Omental fat pad (tissue), 4 donors: ENCODE results near the gene PRIMA1. TPM values are rescaled to one million over a fixed set of nuclear protein-coding genes. Genes with fewer than 3 reads are reported as not detected.

Experiments used
- ATAC-seq: fragments of 150-250 bp; one replicate; pipeline ENCODE4 v1.9.1; 2016; ENCODE audit warnings: mild to moderate bottlenecking, moderate library complexity; ENCODE audit not compliant: low FRiP score
- DNase-seq: peaks from one replicate; pipeline ENCODE4 v3.0.0-alpha.2; 2019; ENCODE audit warnings: low spot score
- total RNA-seq, 4 donors: library from RNA; depleted of rRNA; stranded (reverse); fragments of >200 nt; gene quantifications; one replicate each; pipeline ENCODE4 v1.1.0, GENCODE V29; 2016
- TF ChIP-seq, protein P1 (sequence below), 3 donors: fragments of 450-650 bp; IDR thresholded peaks; one replicate each; pipeline ENCODE4 v1.5.1; 2016 to 2017; ENCODE audit warnings: antibody characterized with exemption in 3 of 3, mild to moderate bottlenecking in 3 of 3, moderate library complexity in 2 of 3

The PRIMA1 gene
- total RNA-seq, 4 donors from 2014 or later, result 1.0 to 4.6 (median 3.0) TPM

DNA sequence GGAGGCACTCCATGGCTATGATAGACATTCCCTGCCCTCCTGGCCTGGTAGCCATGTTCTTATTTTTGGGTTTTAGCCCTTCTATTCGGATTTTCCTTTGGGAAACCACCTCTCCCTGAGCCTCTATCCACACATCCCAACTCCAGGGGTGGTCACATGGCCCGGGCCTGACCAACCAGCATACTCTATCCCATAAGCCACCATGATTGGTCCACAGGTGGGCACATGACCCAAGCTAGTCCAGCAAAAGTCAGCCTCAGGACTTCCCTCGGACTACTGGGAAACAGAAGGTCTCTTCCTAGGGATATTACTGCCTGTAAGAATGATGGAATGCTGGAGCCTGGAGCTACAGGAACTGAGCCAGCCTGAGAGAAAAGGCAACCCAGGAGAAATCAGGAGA lies 12.5 kb downstream of the PRIMA1 start:
- no peak for DNase-seq
- ATAC-seq, result no peak
- TF ChIP-seq, protein P1, sequence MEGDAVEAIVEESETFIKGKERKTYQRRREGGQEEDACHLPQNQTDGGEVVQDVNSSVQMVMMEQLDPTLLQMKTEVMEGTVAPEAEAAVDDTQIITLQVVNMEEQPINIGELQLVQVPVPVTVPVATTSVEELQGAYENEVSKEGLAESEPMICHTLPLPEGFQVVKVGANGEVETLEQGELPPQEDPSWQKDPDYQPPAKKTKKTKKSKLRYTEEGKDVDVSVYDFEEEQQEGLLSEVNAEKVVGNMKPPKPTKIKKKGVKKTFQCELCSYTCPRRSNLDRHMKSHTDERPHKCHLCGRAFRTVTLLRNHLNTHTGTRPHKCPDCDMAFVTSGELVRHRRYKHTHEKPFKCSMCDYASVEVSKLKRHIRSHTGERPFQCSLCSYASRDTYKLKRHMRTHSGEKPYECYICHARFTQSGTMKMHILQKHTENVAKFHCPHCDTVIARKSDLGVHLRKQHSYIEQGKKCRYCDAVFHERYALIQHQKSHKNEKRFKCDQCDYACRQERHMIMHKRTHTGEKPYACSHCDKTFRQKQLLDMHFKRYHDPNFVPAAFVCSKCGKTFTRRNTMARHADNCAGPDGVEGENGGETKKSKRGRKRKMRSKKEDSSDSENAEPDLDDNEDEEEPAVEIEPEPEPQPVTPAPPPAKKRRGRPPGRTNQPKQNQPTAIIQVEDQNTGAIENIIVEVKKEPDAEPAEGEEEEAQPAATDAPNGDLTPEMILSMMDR (IDR thresholded peaks at IDR 0.05), result no peak

- TF ChIP-seq, protein P1 (IDR thresholded peaks at IDR 0.05), result no peak
- DNase-seq (no peak), ATAC-seq (no peak)
Observed at GRCh38 chr14:93775158-93775557, 13.1 kb downstream of the PRIMA1 start.

DNA sequence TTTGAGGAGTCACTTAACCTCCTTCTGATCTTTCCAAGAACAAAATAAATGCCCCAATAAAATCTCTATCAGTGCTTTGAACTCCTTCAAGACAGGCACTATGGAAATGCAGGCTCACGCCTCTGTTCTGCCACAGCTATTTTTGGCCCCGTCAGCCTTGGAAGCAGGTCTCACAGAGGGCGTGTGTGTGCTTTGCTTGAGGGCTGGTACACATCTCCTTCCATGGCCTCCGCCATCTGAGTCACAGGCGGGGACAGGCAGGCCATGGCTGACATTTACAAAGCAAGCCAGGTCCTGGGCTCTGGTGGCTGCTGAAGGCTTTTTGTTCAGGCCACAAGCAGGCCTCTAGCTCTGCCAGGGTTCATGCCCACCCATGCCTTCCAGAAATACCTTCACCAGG lies 16.0 kb downstream of the PRIMA1 start:
- no peak for DNase-seq
- TF ChIP-seq, protein P1 (IDR thresholded peaks at IDR 0.05), result no peak
- ATAC-seq, result no peak

DNA sequence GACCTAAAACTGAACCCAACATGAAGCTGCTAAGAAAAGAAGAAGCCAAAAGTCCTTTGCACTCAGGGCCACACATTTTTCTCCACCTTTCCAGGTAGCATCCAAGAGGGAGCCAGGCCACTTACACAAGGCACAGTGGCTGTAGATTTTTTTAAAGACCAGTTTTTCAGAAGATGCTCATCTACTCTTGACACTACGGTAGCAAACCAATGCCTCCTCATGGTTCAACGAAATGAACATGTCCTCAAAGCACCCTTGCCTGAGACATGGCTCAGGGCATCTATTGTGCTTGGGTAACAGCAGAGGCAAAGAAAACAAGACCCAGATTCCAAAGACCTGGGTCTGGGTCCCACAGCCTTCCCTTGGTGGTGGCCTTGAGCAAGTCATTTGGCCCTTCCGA lies 22.3 kb downstream of the PRIMA1 start:
- TF ChIP-seq, protein P1 (IDR thresholded peaks at IDR 0.05), result no peak
- no peak for DNase-seq
- ATAC-seq, result no peak

GRCh38 chr14:93765155-93765554 lies 23.1 kb downstream of the PRIMA1 start:
- ATAC-seq, result no peak

DNA sequence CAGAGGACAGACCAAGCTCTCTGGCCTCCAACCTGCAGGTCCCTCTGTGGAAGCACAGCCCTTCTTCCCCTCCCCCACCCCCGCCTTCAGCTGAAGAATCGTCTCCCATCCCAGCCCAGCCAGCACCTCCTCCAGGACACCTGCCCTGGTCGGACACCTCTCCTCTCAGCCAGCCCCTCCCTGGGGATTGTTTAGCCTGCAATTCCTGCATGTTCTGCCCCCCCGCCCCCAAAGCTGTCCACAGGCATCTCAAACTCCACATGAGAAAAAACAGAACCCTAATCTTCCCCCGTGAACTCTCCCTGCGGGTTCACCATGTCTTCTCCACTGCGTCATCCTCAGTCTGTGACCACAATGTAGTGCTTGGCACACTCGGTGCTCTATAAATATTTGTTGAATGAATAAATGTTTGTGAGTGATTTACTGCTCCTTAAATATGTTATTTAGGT lies 24.1 kb downstream of the PRIMA1 start:
- no peak for DNase-seq
- ATAC-seq, result no peak
- TF ChIP-seq, protein P1 (IDR thresholded peaks at IDR 0.05), result no peak

More at GRCh38 chr14:93765155-93765554, 23.1 kb downstream of the PRIMA1 start:
- TF ChIP-seq, protein P1 (IDR thresholded peaks at IDR 0.05), result no peak
- no peak for DNase-seq

DNA sequence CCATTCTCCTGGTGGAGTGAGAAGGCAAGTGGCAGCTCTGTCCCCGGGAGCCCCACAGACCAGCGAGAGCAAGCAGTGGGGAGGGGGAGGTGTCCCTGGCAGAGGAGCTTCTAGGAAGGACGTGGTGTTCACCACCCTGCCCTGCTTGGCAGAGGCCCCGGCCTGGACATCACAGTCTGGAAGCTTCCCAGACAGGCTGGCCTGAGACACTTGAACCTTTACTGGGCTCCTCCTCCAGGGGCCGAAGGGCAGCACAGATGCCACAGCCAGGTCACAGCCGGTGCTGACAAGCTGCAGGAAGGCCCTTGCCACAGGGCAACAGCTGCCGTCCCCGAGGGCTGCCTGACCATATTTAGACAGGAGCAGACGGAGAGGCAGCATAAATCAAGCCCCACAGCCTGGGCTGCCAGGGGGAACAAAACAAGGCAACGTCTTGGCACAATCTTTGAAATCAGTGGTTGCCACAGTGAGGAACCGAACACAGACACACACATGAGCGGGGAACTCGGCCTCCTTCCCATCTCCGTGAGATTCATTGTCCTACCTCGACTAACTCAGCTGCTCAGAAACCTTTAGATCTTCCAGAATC lies 28.5 kb downstream of the PRIMA1 start:
- TF ChIP-seq, protein P1 (IDR thresholded peaks at IDR 0.05), result no peak
- no peak for DNase-seq
- no peak for ATAC-seq
